Measurements from ENCODE around the gene ABCB4.

- TF ChIP-seq CTCF (conservative IDR thresholded peaks at IDR 0.05; ENCODE audit: low read length) = no peak
- TF ChIP-seq EZH2phosphoT487 (IDR thresholded peaks at IDR 0.05; ENCODE audit: borderline replicate concordance) = no peak
Measured at GRCh38 chr7:87432536-87432935, 42.9 kb downstream of the ABCB4 start.
